K562 (cell line): ENCODE results near the gene SPNS1. TPM values are rescaled to one million over a fixed set of nuclear protein-coding genes. Genes with fewer than 3 reads are reported as not detected.

ENCODE experiments used
- BRF1 ChIP-seq: IDR thresholded peaks from 3 replicates; pipeline ENCODE4 v1.6.1; 2011; ENCODE audit warnings: borderline replicate concordance, mild to moderate bottlenecking; ENCODE audit not compliant: insufficient read length; ENCODE audit errors: extremely low read depth
- CHCHD3 ChIP-seq: fragments of 250-450 bp; sonication (Bioruptor Pico); IDR thresholded peaks from 2 replicates; pipeline ENCODE4 v2.1.2; 2022; ENCODE audit warnings: mild to moderate bottlenecking
- NONO ChIP-seq, 2 experiments: fragments of 200-400 bp in 1 of 2; fragments of 450-650 bp in 1 of 2; formaldehyde crosslinking in 1 of 2; IDR thresholded peaks; 2 replicates each; pipeline ENCODE4 v1.6.1; 2017; ENCODE audit warnings: low read depth in 2 of 2, mild to moderate bottlenecking in 2 of 2, moderate library complexity in 2 of 2, low read length in 1 of 2
- SP1 ChIP-seq: sonication (generic); formaldehyde crosslinking; IDR thresholded peaks from 2 replicates; pipeline ENCODE4 v1.8.1; 2022; ENCODE audit warnings: mild to moderate bottlenecking, missing genetic modification reagents
- SREBF1 ChIP-seq: fragments of 150-350 bp; IDR thresholded peaks from 2 replicates; pipeline ENCODE4 v1.6.1; 2014; ENCODE audit warnings: antibody characterized with exemption, low read depth, low read length, borderline replicate concordance
- TEAD1 ChIP-seq, 2 experiments: fragments of 450-650 bp in 1 of 2; sonication (generic) in 1 of 2; formaldehyde crosslinking; IDR thresholded peaks; 2 replicates each; pipeline versions ENCODE4 v1.4.0 to v1.8.0; 2020 to 2022; ENCODE audit warnings: mild to moderate bottlenecking in 2 of 2, missing genetic modification reagents in 1 of 2
- TSC22D4 ChIP-seq: fragments of 450-650 bp; IDR thresholded peaks from 2 replicates; pipeline ENCODE4 v1.6.1; 2016; ENCODE audit warnings: missing genetic modification characterization, missing biosample characterization, control low read depth
- ZNF398 ChIP-seq: fragments of 250-450 bp; sonication (Bioruptor Pico); IDR thresholded peaks from 2 replicates; pipeline ENCODE4 v1.8.0; 2021; ENCODE audit warnings: moderate library complexity, mild to moderate bottlenecking, inconsistent platforms
- ZNF445 ChIP-seq: fragments of 250-450 bp; sonication (Bioruptor Pico); IDR thresholded peaks from 2 replicates; pipeline ENCODE4 v1.4.0; 2020; ENCODE audit warnings: low read depth, mild to moderate bottlenecking, moderate library complexity
- ZNF780A ChIP-seq: fragments of 250-450 bp; sonication (Bioruptor Pico); IDR thresholded peaks from 2 replicates; pipeline ENCODE4 v1.5.0; 2021; ENCODE audit warnings: mild to moderate bottlenecking
- polyA plus RNA-seq, 8 experiments: library from polyadenylated mRNA; depleted of rRNA in 4 of 8; stranded (reverse) in 5 of 8; unstranded in 3 of 8; fragments of >200 nt; fragmentation: Nextera tagmentation in 2 of 8; fragmentation: Illumina TruSeq in 1 of 8; extraction: Ambion mirVana in 2 of 8; extraction: Trizol in 1 of 8; gene quantifications; 2 replicates each; pipeline versions ENCODE4 v1.2.1 to v1.2.3, GENCODE V29; 2011 to 2014; ENCODE audit warnings: inconsistent platforms in 1 of 8, missing spikeins in 1 of 8
- total RNA-seq, 7 experiments: library from RNA; depleted of rRNA in 6 of 7; stranded (reverse); fragments of >200 nt in 6 of 7; fragmentation: Illumina TruSeq in 2 of 7; extraction: Trizol in 2 of 7; gene quantifications; 2 replicates each; pipeline versions ENCODE4 v1.2.1 to v1.2.3, GENCODE V29; 2011 to 2021; ENCODE audit warnings: low replicate concordance in 1 of 7
- TF ChIP-seq, protein P1 (sequence below): fragments of 450-650 bp; IDR thresholded peaks from 2 replicates; pipeline ENCODE4 v1.6.1; 2016; ENCODE audit warnings: mild to moderate bottlenecking, moderate library complexity
- TF ChIP-seq, protein P2 (sequence below): fragments of 450-650 bp; formaldehyde crosslinking; IDR thresholded peaks from 2 replicates; pipeline ENCODE4 v1.4.0; 2020; ENCODE audit warnings: mild to moderate bottlenecking, moderate library complexity

The SPNS1 gene
- total and polyA plus RNA-seq, 9 of the 15 experiments (the other 6 are each of a cell fraction or from before 2014, with no cell fraction given): 0.58 to 64.9 (median 13.7) TPM

DNA sequence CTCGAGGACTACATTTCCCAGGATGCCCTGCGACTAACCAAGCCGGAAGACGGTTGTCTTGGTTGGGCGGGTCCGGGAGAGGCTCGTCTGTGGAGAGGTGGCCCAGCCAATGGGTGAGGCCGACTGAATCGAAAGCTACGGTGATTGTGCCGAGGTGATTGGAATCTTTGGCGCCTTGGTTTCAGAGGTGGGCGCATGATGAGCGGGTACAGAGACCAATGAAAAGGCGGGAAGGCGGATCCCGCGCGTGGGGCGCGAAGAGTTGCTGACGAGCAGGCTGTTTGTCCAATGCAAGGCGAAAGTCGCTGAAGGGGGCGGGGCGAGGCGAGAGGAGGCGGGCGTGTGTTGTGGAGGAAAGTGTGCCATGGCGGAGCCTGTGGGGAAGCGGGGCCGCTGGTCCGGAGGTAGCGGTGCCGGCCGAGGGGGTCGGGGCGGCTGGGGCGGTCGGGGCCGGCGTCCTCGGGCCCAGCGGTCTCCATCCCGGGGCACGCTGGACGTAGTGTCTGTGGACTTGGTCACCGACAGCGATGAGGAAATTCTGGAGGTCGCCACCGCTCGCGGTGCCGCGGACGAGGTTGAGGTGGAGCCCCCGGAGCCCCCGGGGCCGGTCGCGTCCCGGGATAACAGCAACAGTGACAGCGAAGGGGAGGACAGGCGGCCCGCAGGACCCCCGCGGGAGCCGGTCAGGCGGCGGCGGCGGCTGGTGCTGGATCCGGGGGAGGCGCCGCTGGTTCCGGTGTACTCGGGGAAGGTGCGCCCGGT, 23.7 kb upstream of the SPNS1 start, which contains the start of gene NFATC2IP (continued):
- TF ChIP-seq, protein P1, sequence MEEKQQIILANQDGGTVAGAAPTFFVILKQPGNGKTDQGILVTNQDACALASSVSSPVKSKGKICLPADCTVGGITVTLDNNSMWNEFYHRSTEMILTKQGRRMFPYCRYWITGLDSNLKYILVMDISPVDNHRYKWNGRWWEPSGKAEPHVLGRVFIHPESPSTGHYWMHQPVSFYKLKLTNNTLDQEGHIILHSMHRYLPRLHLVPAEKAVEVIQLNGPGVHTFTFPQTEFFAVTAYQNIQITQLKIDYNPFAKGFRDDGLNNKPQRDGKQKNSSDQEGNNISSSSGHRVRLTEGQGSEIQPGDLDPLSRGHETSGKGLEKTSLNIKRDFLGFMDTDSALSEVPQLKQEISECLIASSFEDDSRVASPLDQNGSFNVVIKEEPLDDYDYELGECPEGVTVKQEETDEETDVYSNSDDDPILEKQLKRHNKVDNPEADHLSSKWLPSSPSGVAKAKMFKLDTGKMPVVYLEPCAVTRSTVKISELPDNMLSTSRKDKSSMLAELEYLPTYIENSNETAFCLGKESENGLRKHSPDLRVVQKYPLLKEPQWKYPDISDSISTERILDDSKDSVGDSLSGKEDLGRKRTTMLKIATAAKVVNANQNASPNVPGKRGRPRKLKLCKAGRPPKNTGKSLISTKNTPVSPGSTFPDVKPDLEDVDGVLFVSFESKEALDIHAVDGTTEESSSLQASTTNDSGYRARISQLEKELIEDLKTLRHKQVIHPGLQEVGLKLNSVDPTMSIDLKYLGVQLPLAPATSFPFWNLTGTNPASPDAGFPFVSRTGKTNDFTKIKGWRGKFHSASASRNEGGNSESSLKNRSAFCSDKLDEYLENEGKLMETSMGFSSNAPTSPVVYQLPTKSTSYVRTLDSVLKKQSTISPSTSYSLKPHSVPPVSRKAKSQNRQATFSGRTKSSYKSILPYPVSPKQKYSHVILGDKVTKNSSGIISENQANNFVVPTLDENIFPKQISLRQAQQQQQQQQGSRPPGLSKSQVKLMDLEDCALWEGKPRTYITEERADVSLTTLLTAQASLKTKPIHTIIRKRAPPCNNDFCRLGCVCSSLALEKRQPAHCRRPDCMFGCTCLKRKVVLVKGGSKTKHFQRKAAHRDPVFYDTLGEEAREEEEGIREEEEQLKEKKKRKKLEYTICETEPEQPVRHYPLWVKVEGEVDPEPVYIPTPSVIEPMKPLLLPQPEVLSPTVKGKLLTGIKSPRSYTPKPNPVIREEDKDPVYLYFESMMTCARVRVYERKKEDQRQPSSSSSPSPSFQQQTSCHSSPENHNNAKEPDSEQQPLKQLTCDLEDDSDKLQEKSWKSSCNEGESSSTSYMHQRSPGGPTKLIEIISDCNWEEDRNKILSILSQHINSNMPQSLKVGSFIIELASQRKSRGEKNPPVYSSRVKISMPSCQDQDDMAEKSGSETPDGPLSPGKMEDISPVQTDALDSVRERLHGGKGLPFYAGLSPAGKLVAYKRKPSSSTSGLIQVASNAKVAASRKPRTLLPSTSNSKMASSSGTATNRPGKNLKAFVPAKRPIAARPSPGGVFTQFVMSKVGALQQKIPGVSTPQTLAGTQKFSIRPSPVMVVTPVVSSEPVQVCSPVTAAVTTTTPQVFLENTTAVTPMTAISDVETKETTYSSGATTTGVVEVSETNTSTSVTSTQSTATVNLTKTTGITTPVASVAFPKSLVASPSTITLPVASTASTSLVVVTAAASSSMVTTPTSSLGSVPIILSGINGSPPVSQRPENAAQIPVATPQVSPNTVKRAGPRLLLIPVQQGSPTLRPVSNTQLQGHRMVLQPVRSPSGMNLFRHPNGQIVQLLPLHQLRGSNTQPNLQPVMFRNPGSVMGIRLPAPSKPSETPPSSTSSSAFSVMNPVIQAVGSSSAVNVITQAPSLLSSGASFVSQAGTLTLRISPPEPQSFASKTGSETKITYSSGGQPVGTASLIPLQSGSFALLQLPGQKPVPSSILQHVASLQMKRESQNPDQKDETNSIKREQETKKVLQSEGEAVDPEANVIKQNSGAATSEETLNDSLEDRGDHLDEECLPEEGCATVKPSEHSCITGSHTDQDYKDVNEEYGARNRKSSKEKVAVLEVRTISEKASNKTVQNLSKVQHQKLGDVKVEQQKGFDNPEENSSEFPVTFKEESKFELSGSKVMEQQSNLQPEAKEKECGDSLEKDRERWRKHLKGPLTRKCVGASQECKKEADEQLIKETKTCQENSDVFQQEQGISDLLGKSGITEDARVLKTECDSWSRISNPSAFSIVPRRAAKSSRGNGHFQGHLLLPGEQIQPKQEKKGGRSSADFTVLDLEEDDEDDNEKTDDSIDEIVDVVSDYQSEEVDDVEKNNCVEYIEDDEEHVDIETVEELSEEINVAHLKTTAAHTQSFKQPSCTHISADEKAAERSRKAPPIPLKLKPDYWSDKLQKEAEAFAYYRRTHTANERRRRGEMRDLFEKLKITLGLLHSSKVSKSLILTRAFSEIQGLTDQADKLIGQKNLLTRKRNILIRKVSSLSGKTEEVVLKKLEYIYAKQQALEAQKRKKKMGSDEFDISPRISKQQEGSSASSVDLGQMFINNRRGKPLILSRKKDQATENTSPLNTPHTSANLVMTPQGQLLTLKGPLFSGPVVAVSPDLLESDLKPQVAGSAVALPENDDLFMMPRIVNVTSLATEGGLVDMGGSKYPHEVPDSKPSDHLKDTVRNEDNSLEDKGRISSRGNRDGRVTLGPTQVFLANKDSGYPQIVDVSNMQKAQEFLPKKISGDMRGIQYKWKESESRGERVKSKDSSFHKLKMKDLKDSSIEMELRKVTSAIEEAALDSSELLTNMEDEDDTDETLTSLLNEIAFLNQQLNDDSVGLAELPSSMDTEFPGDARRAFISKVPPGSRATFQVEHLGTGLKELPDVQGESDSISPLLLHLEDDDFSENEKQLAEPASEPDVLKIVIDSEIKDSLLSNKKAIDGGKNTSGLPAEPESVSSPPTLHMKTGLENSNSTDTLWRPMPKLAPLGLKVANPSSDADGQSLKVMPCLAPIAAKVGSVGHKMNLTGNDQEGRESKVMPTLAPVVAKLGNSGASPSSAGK: no peak
- no peak for TF ChIP-seq CHCHD3
- TF ChIP-seq ZNF398: no peak
- TF ChIP-seq SREBF1: no peak
- peak; percentile 97 for TF ChIP-seq SP1 (CRISPR knock-in tag)
- TF ChIP-seq TEAD1 (CRISPR knock-in tag; IDR thresholded peaks at IDR 0.05): no peak; a peak in 1 of 4 replicates
- peak; percentile 21 to 64; a peak in 2 of 4 replicates for TF ChIP-seq NONO (IDR thresholded peaks at IDR 0.05; ENCODE audit: low read depth in 2 of 2, low read length in 1 of 2)
- TF ChIP-seq ZNF780A (CRISPR knock-in tag): no peak
- TF ChIP-seq BRF1: no peak
- TF ChIP-seq, protein P2, sequence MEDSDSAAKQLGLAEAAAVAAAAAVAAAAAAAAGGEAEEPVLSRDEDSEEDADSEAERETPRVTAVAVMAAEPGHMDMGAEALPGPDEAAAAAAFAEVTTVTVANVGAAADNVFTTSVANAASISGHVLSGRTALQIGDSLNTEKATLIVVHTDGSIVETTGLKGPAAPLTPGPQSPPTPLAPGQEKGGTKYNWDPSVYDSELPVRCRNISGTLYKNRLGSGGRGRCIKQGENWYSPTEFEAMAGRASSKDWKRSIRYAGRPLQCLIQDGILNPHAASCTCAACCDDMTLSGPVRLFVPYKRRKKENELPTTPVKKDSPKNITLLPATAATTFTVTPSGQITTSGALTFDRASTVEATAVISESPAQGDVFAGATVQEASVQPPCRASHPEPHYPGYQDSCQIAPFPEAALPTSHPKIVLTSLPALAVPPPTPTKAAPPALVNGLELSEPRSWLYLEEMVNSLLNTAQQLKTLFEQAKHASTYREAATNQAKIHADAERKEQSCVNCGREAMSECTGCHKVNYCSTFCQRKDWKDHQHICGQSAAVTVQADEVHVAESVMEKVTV: no peak
- TF ChIP-seq TSC22D4 (tag): no peak
- TF ChIP-seq ZNF445 (CRISPR knock-in tag): no peak
